ENCODE data around the gene TYW1B. TPM values are rescaled to one million over a fixed set of nuclear protein-coding genes. Genes with fewer than 3 reads are reported as not detected.
A peak's percentile ranks its signal among the peaks of the same experiment; 100 is the strongest.
"Not testable (repeated sequence)": the region's sequence is repeated elsewhere in the genome, so short reads cannot be mapped to it uniquely, and the experiment has no call there.

The TYW1B gene
- total RNA-seq, 6 donors from 2014 or later: 2.4 to 22.0 (median 4.5) TPM

DNA sequence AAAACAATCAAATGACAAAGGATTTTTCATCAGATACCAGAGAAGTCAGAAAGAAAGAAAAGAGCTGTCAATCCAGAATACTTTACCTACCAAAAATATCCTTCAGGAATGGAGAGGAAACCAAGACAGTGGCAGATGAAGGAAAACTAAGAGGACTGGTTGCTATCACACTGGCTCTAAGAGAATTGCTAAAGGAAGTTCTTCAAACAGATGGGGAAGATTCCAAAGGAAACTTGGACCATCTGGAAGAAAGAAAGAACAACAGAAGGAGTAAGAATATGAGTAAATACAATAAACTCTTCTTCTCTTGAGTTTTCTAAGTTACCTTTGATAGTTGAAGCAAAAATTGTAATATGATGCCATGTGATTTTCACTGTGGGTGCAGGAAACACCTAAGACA, 220.0 kb downstream of the TYW1B start:
- DNase-seq; H3K4me1 ChIP-seq; H3K27ac ChIP-seq; H3K27me3 ChIP-seq; H3K9me3 ChIP-seq; H3K36me3 ChIP-seq; H3K4me3 ChIP-seq; ATAC-seq (ENCODE audit: low FRiP score in 2 of 2): not testable (repeated sequence)

DNA sequence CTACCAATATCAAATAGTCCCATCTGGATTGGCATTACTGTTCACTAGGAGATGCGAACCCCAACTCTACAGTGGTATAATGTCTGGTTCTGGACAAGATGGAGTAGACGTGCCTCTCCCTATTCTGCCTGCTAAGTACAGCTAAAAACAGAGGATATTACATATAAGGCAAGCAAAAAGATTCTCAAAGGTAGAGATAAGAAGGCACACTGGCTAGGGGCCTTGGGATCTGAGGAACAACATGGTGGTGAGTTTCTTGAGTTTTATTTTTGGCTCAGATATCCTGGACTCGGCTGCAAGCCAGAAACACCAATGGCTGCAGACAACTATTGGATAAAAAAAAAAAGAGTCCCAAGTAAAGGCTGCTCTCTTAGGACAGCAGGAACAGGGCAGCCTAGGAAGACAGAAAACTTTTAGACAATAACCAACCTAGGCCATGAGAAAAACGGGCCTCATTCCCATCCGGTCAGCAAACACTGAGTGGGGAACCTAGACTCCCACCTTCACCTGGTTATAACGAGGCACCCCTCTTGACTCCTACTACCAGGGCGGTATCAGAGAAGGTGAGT, 222.1 kb downstream of the TYW1B start:
- H3K27me3 ChIP-seq; ATAC-seq (ENCODE audit: low FRiP score in 2 of 2); H3K27ac ChIP-seq; H3K4me1 ChIP-seq; DNase-seq; H3K36me3 ChIP-seq; H3K9me3 ChIP-seq; H3K4me3 ChIP-seq: not testable (repeated sequence)
- WGBS, 2 donors: 92% methylated on average over 6 of the region's 7 CpGs

DNA sequence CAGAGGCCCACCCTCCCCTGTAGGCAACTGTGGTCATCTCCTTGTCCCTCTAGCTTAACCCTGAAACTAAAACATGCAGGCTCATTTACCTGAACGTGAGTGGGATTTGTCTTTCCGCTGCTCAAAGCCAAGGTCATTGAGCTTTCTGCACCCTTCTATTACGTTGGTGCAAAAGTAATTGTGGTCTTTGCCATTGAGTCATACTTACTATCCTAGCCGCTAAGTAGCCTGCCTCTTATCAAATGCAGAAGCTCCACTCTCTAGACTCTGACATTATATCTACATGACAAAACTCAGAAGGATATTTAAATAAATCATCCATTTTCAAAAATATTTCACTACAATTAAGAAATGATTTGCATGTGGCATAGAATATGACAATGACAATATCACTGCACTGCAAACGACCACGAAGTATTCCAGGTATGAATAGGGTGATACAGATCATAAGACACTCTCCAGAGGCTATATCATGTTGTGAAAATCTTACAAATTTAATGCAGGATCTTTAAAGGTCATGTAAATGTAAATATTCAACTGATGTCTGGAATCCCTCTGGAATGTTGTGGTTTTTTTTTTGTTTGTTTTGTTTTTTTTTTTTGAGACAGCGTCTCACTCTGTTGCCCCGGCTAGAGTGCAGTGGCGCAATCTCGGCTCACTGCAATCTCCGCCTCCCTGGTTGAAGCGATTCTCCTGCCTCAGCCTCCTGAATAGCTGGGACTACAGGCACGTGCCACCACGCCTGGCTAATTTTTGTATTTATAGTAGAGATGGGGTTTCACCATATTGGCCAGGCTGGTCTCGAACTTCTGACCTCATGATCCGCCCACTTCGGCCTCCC, 223.0 kb downstream of the TYW1B start:
- WGBS, 2 donors: 90 to 91% methylated on average over 17 of the region's 17 CpGs
- DNase-seq: not testable (repeated sequence)

DNA sequence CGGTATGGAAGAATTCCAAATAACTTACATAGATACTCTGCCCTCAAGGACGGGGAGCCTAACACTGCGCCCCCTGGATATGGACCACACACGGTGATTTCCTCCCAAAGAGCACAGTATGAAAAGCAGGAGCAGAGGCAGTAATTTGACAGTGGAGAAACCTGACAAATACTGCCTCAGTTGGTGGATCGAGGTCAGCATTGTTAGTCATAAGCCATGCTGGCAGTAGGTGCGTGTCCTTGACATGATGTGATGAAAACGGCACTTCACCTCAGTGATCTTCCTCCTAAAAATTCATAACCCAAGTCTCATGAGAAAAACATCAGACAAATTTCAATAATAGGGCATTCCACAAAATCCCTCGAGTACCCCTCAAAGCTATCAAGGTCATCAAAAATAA, 224.5 kb downstream of the TYW1B start:
- WGBS, 2 donors: 93 to 96% methylated on average over 8 of the region's 8 CpGs
- H3K36me3 ChIP-seq; H3K27me3 ChIP-seq; H3K9me3 ChIP-seq; DNase-seq; ATAC-seq (ENCODE audit: low FRiP score in 2 of 2); H3K27ac ChIP-seq; H3K4me1 ChIP-seq; H3K4me3 ChIP-seq: not testable (repeated sequence)

More for the DNA sequence above, 223.0 kb downstream of the TYW1B start:
- H3K36me3 ChIP-seq; ATAC-seq (ENCODE audit: low FRiP score in 2 of 2); H3K4me1 ChIP-seq; H3K27me3 ChIP-seq; H3K9me3 ChIP-seq; H3K27ac ChIP-seq; H3K4me3 ChIP-seq: not testable (repeated sequence)

DNA sequence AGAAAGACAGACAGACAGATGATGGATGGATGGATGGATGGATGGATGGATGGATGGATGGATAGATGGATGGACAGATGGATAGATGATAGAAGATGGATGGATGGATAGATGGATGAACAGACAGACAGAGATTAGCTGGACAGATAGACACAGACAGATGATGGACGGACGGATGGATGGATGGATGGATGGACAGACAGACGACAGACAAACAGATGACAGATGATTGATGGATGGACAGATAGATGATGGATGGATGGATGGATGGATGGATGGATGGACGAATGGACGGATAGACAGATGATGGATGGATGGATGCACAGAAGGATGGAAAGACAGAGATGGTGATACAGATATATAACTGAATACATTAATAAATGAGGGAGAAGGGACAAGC, 224.9 kb downstream of the TYW1B start:
- TF ChIP-seq EP300 (IDR thresholded peaks at IDR 0.05): no peak
- no peak for TF ChIP-seq POLR2AphosphoS5 (IDR thresholded peaks at IDR 0.05)
- TF ChIP-seq, protein P1, sequence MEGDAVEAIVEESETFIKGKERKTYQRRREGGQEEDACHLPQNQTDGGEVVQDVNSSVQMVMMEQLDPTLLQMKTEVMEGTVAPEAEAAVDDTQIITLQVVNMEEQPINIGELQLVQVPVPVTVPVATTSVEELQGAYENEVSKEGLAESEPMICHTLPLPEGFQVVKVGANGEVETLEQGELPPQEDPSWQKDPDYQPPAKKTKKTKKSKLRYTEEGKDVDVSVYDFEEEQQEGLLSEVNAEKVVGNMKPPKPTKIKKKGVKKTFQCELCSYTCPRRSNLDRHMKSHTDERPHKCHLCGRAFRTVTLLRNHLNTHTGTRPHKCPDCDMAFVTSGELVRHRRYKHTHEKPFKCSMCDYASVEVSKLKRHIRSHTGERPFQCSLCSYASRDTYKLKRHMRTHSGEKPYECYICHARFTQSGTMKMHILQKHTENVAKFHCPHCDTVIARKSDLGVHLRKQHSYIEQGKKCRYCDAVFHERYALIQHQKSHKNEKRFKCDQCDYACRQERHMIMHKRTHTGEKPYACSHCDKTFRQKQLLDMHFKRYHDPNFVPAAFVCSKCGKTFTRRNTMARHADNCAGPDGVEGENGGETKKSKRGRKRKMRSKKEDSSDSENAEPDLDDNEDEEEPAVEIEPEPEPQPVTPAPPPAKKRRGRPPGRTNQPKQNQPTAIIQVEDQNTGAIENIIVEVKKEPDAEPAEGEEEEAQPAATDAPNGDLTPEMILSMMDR (IDR thresholded peaks at IDR 0.05): no peak
- no peak for TF ChIP-seq POLR2A (IDR thresholded peaks at IDR 0.05)
- 90 to 95% methylated on average over 5 of the region's 5 CpGs for WGBS, 2 donors

DNA sequence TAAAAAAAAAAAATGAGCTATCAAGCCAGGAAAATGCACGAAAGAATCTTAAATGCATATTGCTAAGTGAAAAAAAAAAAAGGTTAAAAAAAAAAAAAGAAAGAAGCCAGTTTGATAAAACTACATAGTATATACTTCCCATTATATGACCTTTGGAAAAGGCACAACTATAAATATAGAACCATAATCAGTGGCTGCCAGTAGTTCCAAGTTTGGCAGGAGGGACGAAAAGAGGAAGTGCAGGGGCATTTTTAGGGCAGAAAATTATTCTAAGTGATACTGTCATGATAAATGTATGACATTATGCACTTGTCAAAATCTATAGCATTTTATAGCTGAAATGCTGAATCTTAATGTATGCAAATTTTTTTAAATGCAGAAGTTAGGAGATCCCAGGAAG, 226.3 kb downstream of the TYW1B start:
- not testable (repeated sequence) for H3K4me3 ChIP-seq; H3K27me3 ChIP-seq; H3K36me3 ChIP-seq; ATAC-seq (ENCODE audit: low FRiP score in 2 of 2); DNase-seq; H3K9me3 ChIP-seq; H3K4me1 ChIP-seq; H3K27ac ChIP-seq
- 74 to 75% methylated on average over 2 of the region's 2 CpGs for WGBS, 2 donors

More for the DNA sequence above, 224.9 kb downstream of the TYW1B start:
- Histone ChIP-seq H3K36me3 (no peaks in the 10 kb centered on the region), H3K27me3 (no peaks in the 10 kb centered on the region), H3K4me1 (no peaks in the 10 kb centered on the region), H3K4me3 (no peak overlapping the region), H3K9me3 (no peaks in the 10 kb centered on the region), H3K27ac (no peak overlapping the region)
- DNase-seq (no peak), ATAC-seq (ENCODE audit: low FRiP score in 2 of 2) (no peak)

DNA sequence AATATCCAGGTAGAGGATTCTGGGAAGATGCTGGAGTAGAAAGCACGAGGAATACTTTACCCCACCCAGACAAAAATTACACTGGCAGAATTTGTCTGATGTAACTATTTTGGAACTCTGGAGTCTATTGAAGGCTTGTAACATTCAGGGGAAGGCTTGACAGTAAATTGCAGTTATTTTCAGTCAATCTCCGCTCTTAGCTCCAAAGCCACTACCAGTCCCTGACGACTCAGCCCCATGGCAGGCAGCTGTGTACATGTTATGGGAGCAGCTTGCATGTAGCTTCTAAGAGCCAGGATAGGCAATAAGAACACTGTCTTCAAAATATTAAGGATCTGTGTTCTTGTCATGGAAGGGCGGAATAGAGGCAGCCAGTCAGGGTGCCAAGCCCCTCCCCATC, 238.0 kb downstream of the TYW1B start:
- not testable (repeated sequence) for ATAC-seq (ENCODE audit: low FRiP score in 2 of 2); H3K4me1 ChIP-seq; H3K27me3 ChIP-seq; DNase-seq; H3K36me3 ChIP-seq; H3K9me3 ChIP-seq; H3K27ac ChIP-seq; H3K4me3 ChIP-seq
- WGBS, 2 donors: 94 to 97% methylated on average over 4 of the region's 4 CpGs

DNA sequence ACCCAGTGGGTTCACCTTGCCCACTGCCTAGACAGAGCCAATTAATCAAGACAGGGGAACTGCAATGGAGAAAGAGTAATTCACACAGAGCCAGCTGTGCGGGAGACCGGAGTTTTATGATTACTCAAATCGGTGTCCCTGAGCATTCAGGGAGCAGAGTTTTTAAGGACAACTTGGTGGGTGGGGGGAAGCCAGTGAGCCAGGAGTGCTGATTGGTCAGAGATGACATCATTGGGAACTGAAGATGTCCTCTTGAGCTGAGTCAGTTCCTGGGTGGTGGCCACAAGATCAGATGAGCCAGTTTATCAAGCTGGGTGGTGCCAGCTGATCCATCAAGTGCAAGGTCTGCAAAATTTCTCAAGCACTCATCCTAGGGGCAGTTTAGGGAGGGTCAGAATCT, 240.7 kb downstream of the TYW1B start:
- not testable (repeated sequence) for DNase-seq; H3K27me3 ChIP-seq; H3K36me3 ChIP-seq; ATAC-seq (ENCODE audit: low FRiP score in 2 of 2); H3K4me3 ChIP-seq; H3K4me1 ChIP-seq; H3K9me3 ChIP-seq; H3K27ac ChIP-seq
- WGBS, 2 donors: 93 to 95% methylated on average over 3 of the region's 3 CpGs

DNA sequence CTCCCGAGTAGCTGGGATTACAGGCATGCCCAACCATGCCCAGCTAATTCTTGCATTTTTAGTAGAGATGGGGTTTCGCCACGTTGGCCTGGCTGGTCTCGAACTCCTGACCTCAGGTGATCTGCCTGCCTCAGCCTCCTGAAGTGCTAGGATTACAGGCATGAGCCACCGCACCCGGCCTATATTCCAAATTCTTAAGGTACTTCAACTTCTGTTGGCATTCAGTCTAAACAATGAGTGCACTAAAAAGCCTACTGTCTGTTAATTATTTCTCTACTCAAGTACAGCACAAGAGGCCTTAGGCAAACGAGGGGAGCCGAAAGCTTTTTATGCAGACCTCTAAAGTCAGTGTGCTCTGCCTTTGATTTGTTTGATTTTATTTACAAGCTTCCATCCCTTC, 243.4 kb downstream of the TYW1B start:
- ATAC-seq (ENCODE audit: low FRiP score in 2 of 2): peak in 1 of 2 donors; percentile 59
- peak in 1 of 2 donors; percentile 27 for DNase-seq
- H3K4me1 ChIP-seq, H3K9me3 ChIP-seq, H3K36me3 ChIP-seq, H3K4me3 ChIP-seq, H3K27me3 ChIP-seq, H3K27ac ChIP-seq: not testable (repeated sequence)
- 65 to 79% methylated on average over 8 of the region's 8 CpGs for WGBS, 2 donors

DNA sequence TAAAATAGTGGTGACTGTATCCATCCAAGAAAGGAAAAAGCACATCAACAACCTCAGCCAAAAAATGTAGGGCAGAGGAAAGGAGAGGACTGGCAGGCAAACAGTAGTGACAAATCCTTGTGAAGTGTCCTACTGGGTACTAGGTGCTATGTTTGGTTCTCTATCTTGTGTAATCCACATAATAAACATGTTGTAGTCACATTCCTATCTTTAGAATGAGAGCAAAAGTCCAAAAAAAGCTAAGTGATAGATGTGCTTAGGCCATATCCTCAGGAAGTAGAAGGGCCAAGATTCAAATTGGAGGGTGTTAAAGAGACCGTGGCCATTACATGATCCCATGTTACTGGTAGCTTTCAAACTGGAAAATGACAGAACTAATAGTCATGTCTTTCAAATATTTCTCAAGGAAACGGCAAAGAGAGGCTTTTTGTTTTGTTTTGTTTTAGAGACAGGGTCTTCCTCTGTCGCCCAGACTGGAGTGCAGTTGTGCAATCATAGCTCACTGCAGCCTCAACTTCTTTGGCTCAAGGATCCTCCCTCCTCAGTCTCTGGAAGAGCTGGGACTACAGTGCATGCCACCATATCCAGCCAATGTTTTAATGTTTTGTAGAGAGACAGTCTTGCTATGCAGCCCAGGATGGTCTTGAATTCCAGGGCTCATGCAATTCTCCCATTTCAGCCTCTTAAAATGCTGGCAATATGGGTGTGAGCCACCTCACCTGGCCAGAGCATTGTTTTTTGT, 244.2 kb downstream of the TYW1B start:
- H3K4me1 ChIP-seq, H3K36me3 ChIP-seq, H3K27ac ChIP-seq, H3K9me3 ChIP-seq, DNase-seq, H3K4me3 ChIP-seq, H3K27me3 ChIP-seq: not testable (repeated sequence)
- peak; percentile 46 to 73 for ATAC-seq (ENCODE audit: low FRiP score in 2 of 2)
- WGBS, 2 donors: 45 to 62% methylated on average over 3 of the region's 3 CpGs

DNA sequence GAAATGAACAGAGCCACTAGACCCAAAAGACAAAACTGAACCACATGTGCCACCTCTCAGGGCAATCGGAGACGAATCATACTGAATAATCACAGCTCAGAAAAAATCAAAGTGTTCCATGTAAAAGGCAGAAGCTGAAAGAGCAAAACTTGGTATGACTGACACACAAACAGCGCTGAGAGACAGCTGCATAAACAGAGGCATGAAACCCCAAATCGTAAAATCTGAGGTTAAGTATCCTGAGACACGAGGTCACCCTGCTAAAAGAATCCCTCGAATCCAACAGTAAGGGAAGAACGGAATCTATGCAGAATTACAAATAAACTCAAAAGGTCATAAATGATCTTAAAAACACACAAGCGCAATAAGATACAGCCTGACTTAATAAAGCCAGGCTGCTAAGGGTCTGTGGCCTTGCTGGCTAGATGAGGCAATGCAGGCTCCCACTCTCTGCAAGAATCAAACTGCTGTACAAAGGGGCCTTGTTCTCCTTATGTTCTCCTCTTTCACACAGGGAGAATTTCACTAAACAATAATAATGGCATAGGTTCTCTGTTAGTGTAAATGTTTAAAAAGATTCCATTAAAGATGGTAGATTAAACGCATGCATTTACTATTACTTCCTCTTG, 247.7 kb downstream of the TYW1B start:
- not testable (repeated sequence) for H3K4me1 ChIP-seq; H3K27me3 ChIP-seq; H3K36me3 ChIP-seq; H3K27ac ChIP-seq; H3K9me3 ChIP-seq; DNase-seq; H3K4me3 ChIP-seq; ATAC-seq (ENCODE audit: low FRiP score in 2 of 2)
- 90 to 92% methylated on average over 9 of the region's 9 CpGs for WGBS, 2 donors
